H1 (cell line): ENCODE results near the gene TNS3. TPM values are rescaled to one million over a fixed set of nuclear protein-coding genes. Genes with fewer than 3 reads are reported as not detected.

Experiments
- CTCF ChIA-PET: fragments of 300-600 bp; sonication (Branson Sonifier 250); formaldehyde crosslinking; loops from one replicate; lab custom pipeline; 2021; ENCODE audit not compliant: partially characterized antibody; lab: Charles Lee
- POLR2A ChIA-PET: fragments of 300-600 bp; sonication (Branson Sonifier 250); formaldehyde crosslinking; loops from one replicate; lab custom pipeline; 2021; ENCODE audit warnings: inconsistent platforms; ENCODE audit not compliant: partially characterized antibody; lab: Charles Lee
- DNase-seq, 2 experiments: peaks; one replicate each; pipeline versions ENCODE4 v3.0.0 to v3.0.0-alpha.2; 2010 to 2022; ENCODE audit warnings: low spot score in 2 of 2, low read depth in 1 of 2, mixed read lengths in 1 of 2
- FAIRE-seq: peaks from 2 replicates; lab custom pipeline; 2011; peaks lifted over from hg19 to GRCh38; lab: Jason Lieb, UNC
- H2AFZ ChIP-seq: 2 replicates; pipeline ENCODE4 v1.8.1; 2012; ENCODE audit warnings: low read length, inconsistent platforms
- H2AK5ac ChIP-seq: 2 replicates; pipeline ENCODE4 v1.6.1; 2013; ENCODE audit warnings: low read depth, low read length
- H2BK120ac ChIP-seq: replicated peaks from 2 replicates; pipeline ENCODE3; 2013; ENCODE audit warnings: low read depth, low read length, inconsistent platforms
- H2BK12ac ChIP-seq: 2 replicates; pipeline ENCODE4 v1.6.1; 2013; ENCODE audit warnings: low read depth, low read length
- H2BK15ac ChIP-seq: 2 replicates; pipeline ENCODE4 v1.6.1; 2013; ENCODE audit warnings: low read length
- H2BK20ac ChIP-seq: 2 replicates; pipeline ENCODE4 v1.6.1; 2013; ENCODE audit warnings: low read length
- H2BK5ac ChIP-seq: 2 replicates; pipeline ENCODE4 v1.6.1; 2013; ENCODE audit warnings: low read depth, low read length
- H3K14ac ChIP-seq: 2 replicates; pipeline ENCODE4 v1.6.1; 2013; ENCODE audit warnings: inconsistent platforms; ENCODE audit not compliant: insufficient read length
- H3K18ac ChIP-seq: 2 replicates; pipeline ENCODE4 v1.6.1; 2013; ENCODE audit warnings: low read length; ENCODE audit errors: extremely low read depth
- H3K23ac ChIP-seq: 2 replicates; pipeline ENCODE4 v1.6.1; 2013; ENCODE audit warnings: inconsistent platforms; ENCODE audit not compliant: insufficient read length
- H3K23me2 ChIP-seq: 2 replicates; pipeline ENCODE4 v1.6.1; 2013; ENCODE audit warnings: low read depth, low read length
- H3K27ac ChIP-seq: 2 replicates; pipeline ENCODE4 v1.6.1; 2011; ENCODE audit warnings: low read depth, low read length, inconsistent platforms
- H3K27me3 ChIP-seq, 4 experiments: replicated peaks in 1 of 4; 1 replicate in 1 of 4; 2 replicates in 3 of 4; pipeline versions ENCODE4 v1.6.1 to v1.8.1; 2011 to 2013; ENCODE audit warnings: low read length in 3 of 4, mild to moderate bottlenecking in 3 of 4, inconsistent platforms in 2 of 4, mixed read lengths in 2 of 4, moderate library complexity in 1 of 4; ENCODE audit not compliant: control insufficient read depth in 3 of 4, insufficient read depth in 3 of 4; ENCODE audit errors: extremely low read depth in 1 of 4
- H3K36me3 ChIP-seq, 4 experiments: 2 replicates each; pipeline versions ENCODE4 v1.6.1 to v1.8.1; 2011 to 2013; ENCODE audit warnings: mild to moderate bottlenecking in 4 of 4, low read length in 3 of 4, moderate library complexity in 2 of 4, control low read depth in 1 of 4, inconsistent platforms in 1 of 4; ENCODE audit not compliant: insufficient read depth in 4 of 4, control insufficient read depth in 2 of 4
- H3K4ac ChIP-seq: replicated peaks from 2 replicates; pipeline ENCODE3; 2013; ENCODE audit warnings: low read length, low read depth, mixed read lengths, inconsistent platforms; ENCODE audit not compliant: insufficient read length
- H3K4me1 ChIP-seq, 4 experiments: replicated peaks in 1 of 4; 1 replicate in 1 of 4; 2 replicates in 3 of 4; pipeline versions ENCODE4 v1.6.1 to v1.8.1; 2011 to 2013; ENCODE audit warnings: low read length in 3 of 4, inconsistent platforms in 2 of 4, mixed read lengths in 1 of 4; ENCODE audit not compliant: insufficient read depth in 4 of 4, control insufficient read depth in 3 of 4
- H3K4me2 ChIP-seq, 2 experiments: 2 replicates each; pipeline versions ENCODE4 v1.6.1 to v1.8.1; 2011 to 2013; ENCODE audit warnings: low read depth in 2 of 2, low read length in 2 of 2, control low read depth in 1 of 2, inconsistent platforms in 1 of 2, mild to moderate bottlenecking in 1 of 2; ENCODE audit not compliant: insufficient read depth in 1 of 2
- H3K4me3 ChIP-seq, 4 experiments: fragments of 200-600, 300-600 bp in 1 of 4; sonication (generic), shearing (Covaris generic), sonication (Bioruptor Twin) in 1 of 4; 2 replicates each; pipeline versions ENCODE4 v1.5.1 to v1.8.1; 2011 to 2016; ENCODE audit warnings: low read length in 4 of 4, low read depth in 3 of 4, control low read depth in 2 of 4, inconsistent platforms in 2 of 4, mild to moderate bottlenecking in 2 of 4, mixed read lengths in 1 of 4, moderate library complexity in 1 of 4; ENCODE audit not compliant: insufficient read depth in 2 of 4; ENCODE audit errors: extremely low read depth in 1 of 4
- H3K56ac ChIP-seq: replicated peaks from 2 replicates; pipeline ENCODE3; 2013; ENCODE audit warnings: low read depth, mild to moderate bottlenecking, mixed read lengths, low read length, inconsistent platforms; ENCODE audit not compliant: insufficient read length
- H3K79me1 ChIP-seq: 2 replicates; pipeline ENCODE4 v1.6.1; 2013; ENCODE audit warnings: low read depth, low read length, control low read depth
- H3K79me2 ChIP-seq, 2 experiments: 2 replicates each; pipeline versions ENCODE4 v1.6.1 to v1.8.1; 2012 to 2013; ENCODE audit warnings: low read length in 2 of 2, mild to moderate bottlenecking in 2 of 2, inconsistent platforms in 1 of 2; ENCODE audit not compliant: insufficient read depth in 2 of 2, control insufficient read depth in 1 of 2
- H3K9ac ChIP-seq, 4 experiments: replicated peaks in 1 of 4; 1 replicate in 1 of 4; 2 replicates in 3 of 4; pipeline versions ENCODE4 v1.6.1 to v1.8.1; 2011 to 2013; ENCODE audit warnings: low read depth in 3 of 4, low read length in 3 of 4, control low read depth in 2 of 4, mild to moderate bottlenecking in 2 of 4, moderate library complexity in 2 of 4, inconsistent platforms in 1 of 4; ENCODE audit errors: extremely low read depth in 1 of 4
- H3K9me3 ChIP-seq, 2 experiments: 2 replicates each; pipeline versions ENCODE4 v1.6.1 to v1.8.1; 2012 to 2013; ENCODE audit warnings: mild to moderate bottlenecking in 2 of 2, moderate library complexity in 2 of 2, control low read depth in 1 of 2, inconsistent platforms in 1 of 2, low read depth in 1 of 2, low read length in 1 of 2, mixed read lengths in 1 of 2; ENCODE audit not compliant: insufficient read depth in 2 of 2
- H4K20me1 ChIP-seq, 2 experiments: replicated peaks in 1 of 2; 2 replicates each; pipeline versions ENCODE3 to v1.8.1; 2011 to 2013; ENCODE audit warnings: inconsistent platforms in 2 of 2, low read length in 2 of 2, mild to moderate bottlenecking in 1 of 2; ENCODE audit not compliant: insufficient read depth in 2 of 2, control insufficient read depth in 1 of 2
- H4K5ac ChIP-seq: 2 replicates; pipeline ENCODE4 v1.6.1; 2013; ENCODE audit warnings: low read length, low read depth, mixed read lengths, inconsistent platforms; ENCODE audit not compliant: insufficient read length
- H4K8ac ChIP-seq: 2 replicates; pipeline ENCODE4 v1.8.0; 2013; ENCODE audit warnings: mild to moderate bottlenecking, moderate library complexity, low read length, inconsistent platforms; ENCODE audit not compliant: insufficient read depth; ENCODE audit errors: extremely low read depth
- H4K91ac ChIP-seq: replicated peaks from 2 replicates; pipeline ENCODE3; 2013; ENCODE audit warnings: low read length, mixed read lengths, inconsistent platforms; ENCODE audit not compliant: insufficient read length
- ASH2L ChIP-seq: fragments of 200-600, 300-600 bp; sonication (generic); IDR thresholded peaks from one replicate; pipeline ENCODE4 v1.7.1; 2017; ENCODE audit warnings: low read length
- BCL11A ChIP-seq, 2 experiments: IDR thresholded peaks; one replicate each; pipeline ENCODE4 v1.6.1; 2011; ENCODE audit warnings: low read depth in 2 of 2, low read length in 2 of 2, mild to moderate bottlenecking in 2 of 2
- BRCA1 ChIP-seq: IDR thresholded peaks from 2 replicates; pipeline ENCODE4 v1.6.1; 2012; ENCODE audit warnings: low read depth, low read length, improper control_type of control experiment
- CHD2 ChIP-seq: IDR thresholded peaks from 2 replicates; pipeline ENCODE4 v1.6.1; 2012; ENCODE audit warnings: low read length, improper control_type of control experiment
- CTBP2 ChIP-seq: IDR thresholded peaks from 2 replicates; pipeline ENCODE4 v1.7.0; 2011; ENCODE audit warnings: borderline replicate concordance, mild to moderate bottlenecking, moderate library complexity, mixed read lengths, low read length; ENCODE audit not compliant: insufficient read depth, insufficient read length
- EGR1 ChIP-seq: IDR thresholded peaks from 2 replicates; pipeline ENCODE4 v1.6.1; 2011; ENCODE audit warnings: low read depth, low read length, borderline replicate concordance
- EP300 ChIP-seq, 2 experiments: IDR thresholded peaks; 1 replicate in 1 of 2; 2 replicates in 1 of 2; pipeline ENCODE4 v1.6.1; 2011 to 2012; ENCODE audit warnings: low read depth in 2 of 2, low read length in 2 of 2, mild to moderate bottlenecking in 2 of 2, borderline replicate concordance in 1 of 2, inconsistent platforms in 1 of 2, moderate library complexity in 1 of 2
- GTF2F1 ChIP-seq: IDR thresholded peaks from 2 replicates; pipeline ENCODE4 v1.6.1; 2012; ENCODE audit warnings: low read depth, low read length, improper control_type of control experiment, borderline replicate concordance
- JUN ChIP-seq: IDR thresholded peaks from 2 replicates; pipeline ENCODE4 v1.6.1; 2011; ENCODE audit warnings: low read depth, mild to moderate bottlenecking, improper control_type of control experiment, low read length
- PHF8 ChIP-seq: fragments of 200-600 bp; sonication (generic); conservative IDR thresholded peaks from 2 replicates; pipeline ENCODE4 v1.7.1; 2012; ENCODE audit warnings: low read depth, mild to moderate bottlenecking, inconsistent platforms, low read length, moderate library complexity
- WGBS, 2 experiments: shearing (Covaris generic) in 1 of 2; methylation state at CpG; one replicate each; pipeline versions ENCODE4 v1.1.6 to v1.1.7; 2013 to 2015; ENCODE audit warnings: low lambda C conversion rate in 2 of 2, mixed read lengths in 2 of 2, inconsistent platforms in 1 of 2, low coverage in 1 of 2, missing lambda C conversion rate in 1 of 2; ENCODE audit not compliant: insufficient replicate concordance in 2 of 2, insufficient coverage in 1 of 2, insufficient read length in 1 of 2; ENCODE audit errors: extremely low coverage in 1 of 2, missing lambda C conversion rate in 1 of 2; 5-methylcytosine and 5-hydroxymethylcytosine counted together
- polyA plus RNA-seq, 7 experiments: library from polyadenylated mRNA; depleted of rRNA in 3 of 7; stranded (reverse) in 5 of 7; unstranded in 2 of 7; fragments of >200 nt in 5 of 7; fragments of 200-250 nt in 2 of 7; gene quantifications; 1 replicate in 5 of 7; 2 replicates in 1 of 7; 4 replicates in 1 of 7; pipeline versions ENCODE4 v1.2.1 to v1.2.3, GENCODE V29; 2011 to 2013; ENCODE audit warnings: missing spikeins in 2 of 7, mixed read lengths in 2 of 7
- total RNA-seq: library from RNA; stranded (reverse); fragmentation: NEBNext Ultra II Directional; extraction: Animal tissue kit (Norgen Biotek cat#: 25700); gene quantifications from 2 replicates; pipeline ENCODE4 v1.2.1, GENCODE V29; 2021

The TNS3 gene
- total and polyA plus RNA-seq, 2 of the 8 experiments (the other 6 are each of a cell fraction or from before 2014, with no cell fraction given): 11.9 to 24.2 TPM

GRCh38 chr7:47414342-47415317 lies 167.3 kb downstream of the TNS3 start:
- H3K4ac ChIP-seq: no peak overlapping the region
- no peak overlapping the region for H2BK20ac ChIP-seq
- no peak for TF ChIP-seq PHF8
- no peak for TF ChIP-seq BRCA1
- no peak for TF ChIP-seq JUN
- no peak for TF ChIP-seq CHD2
- TF ChIP-seq ASH2L: no peak
- no peak for TF ChIP-seq EGR1
- no peak for TF ChIP-seq BCL11A (IDR thresholded peaks at IDR 0.05; ENCODE audit: low read depth in 2 of 2, low read length in 2 of 2)
- no peak for TF ChIP-seq CTBP2
- TF ChIP-seq GTF2F1: no peak
- no peak for TF ChIP-seq EP300 (IDR thresholded peaks at IDR 0.05; ENCODE audit: borderline replicate concordance in 1 of 2, low read depth in 2 of 2, low read length in 2 of 2)
- TF ChIP-seq, all 59 proteins: peak for 0
- FAIRE-seq: no peak
- H2BK15ac ChIP-seq: no peak overlapping the region
- H4K8ac ChIP-seq: peak overlapping the region; percentile 31
- H3K56ac ChIP-seq: no peak overlapping the region
- 90% methylated on average over 16 of the region's 17 CpGs; no CpG with 5 or more reads in 1 of the 2 experiments for WGBS, 2 experiments
- peaks cover 0 to 3% of the 10 kb centered on the region in 2 experiments for H4K20me1 ChIP-seq
- no peaks in the 10 kb centered on the region for H3K79me2 ChIP-seq
- H2BK5ac ChIP-seq: no peak overlapping the region; the same call in 1 of the 2 replicates
- no peaks in the 10 kb centered on the region for H3K4me1 ChIP-seq
- no peaks in the 10 kb centered on the region for H3K27me3 ChIP-seq
- H2AFZ ChIP-seq: no peak overlapping the region
- ChIA-PET POLR2A (no interaction called here), CTCF (interaction anchor here (1.0 kb wide), 3 partner anchors 19 to 396 kb away, joined by 3 to 4 read pairs (median 3); no protein-coding TSS in a partner anchor)
- H3K4me2 ChIP-seq: no peak overlapping the region
- no peak overlapping the region for H3K4me3 ChIP-seq
- DNase-seq: no peak
- no peak overlapping the region for H4K91ac ChIP-seq
- H3K27ac ChIP-seq: no peak overlapping the region; the same call in 1 of the 2 replicates
- no peaks in the 10 kb centered on the region for H3K9me3 ChIP-seq
- no peak overlapping the region for H3K23ac ChIP-seq
- H2BK120ac ChIP-seq: no peak overlapping the region
- no peak overlapping the region for H3K14ac ChIP-seq
- peaks cover 0 to 17% (median 0%) of the 10 kb centered on the region in 4 experiments; a peak in 2 of 8 replicates for H3K36me3 ChIP-seq
- no peak overlapping the region for H3K18ac ChIP-seq
- H3K9ac ChIP-seq: no peak overlapping the region
- H3K23me2 ChIP-seq: no peaks in the 10 kb centered on the region
- H2AK5ac ChIP-seq: no peak overlapping the region
- no peak overlapping the region for H4K5ac ChIP-seq
- no peaks in the 10 kb centered on the region; the same call in 1 of the 2 replicates for H3K79me1 ChIP-seq
- no peak overlapping the region for H2BK12ac ChIP-seq
